Spleen (tissue), 7 donors: Measurements from ENCODE around the gene KLF8.
"Not testable (repeated sequence)": the region's sequence is repeated elsewhere in the genome, so short reads cannot be mapped to it uniquely, and the experiment has no call there.

Experiments
- CTCF ChIP-seq, 11 experiments: fragments of 200-600 bp in 7 of 11; fragments of 450-650 bp in 4 of 11; sonication (generic) in 4 of 11; IDR thresholded peaks in 8 of 11; conservative IDR thresholded peaks in 3 of 11; 1 replicate in 7 of 11; 2 replicates in 4 of 11; pipeline versions ENCODE4 v1.4.0 to v1.8.0; 2016 to 2021; ENCODE audit warnings: antibody characterized with exemption in 11 of 11, inconsistent platforms in 4 of 11, mild to moderate bottlenecking in 1 of 11
- POLR2A ChIP-seq, 3 donors: fragments of 450-650 bp; IDR thresholded peaks; one replicate each; pipeline ENCODE4 v1.5.1; 2017; ENCODE audit warnings: antibody characterized with exemption in 3 of 3, mild to moderate bottlenecking in 1 of 3
- donor health status: DM: no; HTN: no; CAD: no; lungs with moderate emphysema.
- donor health status: DM: no; HTN: no; CAD: no.
- donor health status: DM: no; HTN: no; CAD: no.

DNA sequence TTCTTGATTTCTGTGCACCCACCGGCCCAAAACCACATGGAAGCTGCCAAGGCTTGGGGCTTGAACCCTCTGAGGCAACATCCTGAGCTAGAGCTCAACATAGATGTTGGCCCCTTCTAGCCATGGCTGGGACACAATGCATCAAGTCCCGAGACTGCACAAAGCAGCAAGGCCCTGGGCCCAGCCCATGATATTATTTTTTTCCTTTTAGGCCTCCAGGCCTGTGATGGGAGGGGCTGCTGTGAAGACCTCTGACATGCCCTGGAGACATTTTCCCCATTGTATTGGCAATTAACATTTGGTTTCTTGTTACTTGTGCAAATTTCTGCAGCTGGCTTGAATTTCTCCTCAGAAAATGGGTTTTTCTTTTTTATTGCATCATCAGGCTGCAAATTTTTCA is 25.2 kb upstream of the KLF8 start:
- TF ChIP-seq POLR2A (IDR thresholded peaks at IDR 0.05); CTCF (IDR thresholded peaks at IDR 0.05 in 8 of 11, conservative IDR thresholded peaks at IDR 0.05 in 3 of 11): not testable (repeated sequence)
